HG02588 (cell line): ENCODE measurements around the gene SYT8.

Experiments
- ATAC-seq: cut with Tn5 transposase; IDR thresholded peaks from one replicate; pipeline ENCODE4 v1.9.1; 2021; ENCODE audit warnings: mild to moderate bottlenecking, moderate library complexity; ENCODE audit not compliant: unreplicated experiment

SYT8 gene

GRCh38 chr11:1857064-1857463 is 22.3 kb downstream of the SYT8 start:
- no peak for ATAC-seq

- no peak for ATAC-seq
Measured at GRCh38 chr11:1858154-1858553, 23.4 kb downstream of the SYT8 start.

- ATAC-seq, result no peak
Measured at GRCh38 chr11:1858576-1858975, 23.8 kb downstream of the SYT8 start.

GRCh38 chr11:1859004-1859403 is 24.2 kb downstream of the SYT8 start:
- ATAC-seq, result no peak

GRCh38 chr11:1860108-1860507 is 25.3 kb downstream of the SYT8 start:
- ATAC-seq, result no peak

- ATAC-seq, result no peak
Measured at GRCh38 chr11:1861435-1862411, 26.9 kb downstream of the SYT8 start.

GRCh38 chr11:1862588-1863351 is 28.0 kb downstream of the SYT8 start:
- ATAC-seq, result no peak

GRCh38 chr11:1863352-1864216 is 28.8 kb downstream of the SYT8 start:
- no peak for ATAC-seq

GRCh38 chr11:1864231-1864630 is 29.4 kb downstream of the SYT8 start:
- no peak for ATAC-seq

GRCh38 chr11:1864831-1865665 is 30.3 kb downstream of the SYT8 start:
- ATAC-seq, result no peak

GRCh38 chr11:1866226-1866625 is 31.4 kb downstream of the SYT8 start:
- ATAC-seq, result no peak

GRCh38 chr11:1866776-1867175 is 32.0 kb downstream of the SYT8 start:
- no peak for ATAC-seq

GRCh38 chr11:1867381-1867780 is 32.6 kb downstream of the SYT8 start:
- ATAC-seq, result no peak

GRCh38 chr11:1868056-1868635 is 33.4 kb downstream of the SYT8 start:
- ATAC-seq, result no peak

GRCh38 chr11:1868636-1869291 is 34.0 kb downstream of the SYT8 start:
- no peak for ATAC-seq

- ATAC-seq, result no peak
Measured at GRCh38 chr11:1869427-1870325, 34.9 kb downstream of the SYT8 start.

- ATAC-seq, result no peak
Measured at GRCh38 chr11:1870326-1870696, 35.5 kb downstream of the SYT8 start.
